GM12892 (cell line): Measurements from ENCODE around the gene FHOD1.

Experiments
- DNase-seq: peaks from one replicate; pipeline ENCODE4 v3.0.0; 2011; ENCODE audit not compliant: insufficient read length
- FAIRE-seq: peaks from 2 replicates; lab custom pipeline; 2011; peaks lifted over from hg19 to GRCh38; lab: Jason Lieb, UNC
- POLR2A ChIP-seq: IDR thresholded peaks from 2 replicates; pipeline ENCODE4 v1.6.1; 2011; ENCODE audit warnings: low read depth, low read length, control low read depth
- POLR2AphosphoS5 ChIP-seq: IDR thresholded peaks from 2 replicates; pipeline ENCODE4 v1.6.1; 2011; ENCODE audit warnings: low read depth, low read length, control low read depth
- TAF1 ChIP-seq: IDR thresholded peaks from 2 replicates; pipeline ENCODE4 v1.6.1; 2011; ENCODE audit warnings: low read depth, mild to moderate bottlenecking, control low read depth, low read length, borderline replicate concordance

The FHOD1 gene

GRCh38 chr16:67190041-67190440, 57.2 kb downstream of the FHOD1 start, which contains the start of gene EXOC3L1:
Gene EXOC3L1, minus strand, starts transcription at chr16:67190136. Its CDS starts 460 bp downstream, at chr16:67189676.
- TF ChIP-seq POLR2A (no peak), POLR2AphosphoS5 (no peak), TAF1 (no peak)
- FAIRE-seq (no peak), DNase-seq (no peak)

- no peak for FAIRE-seq
- DNase-seq = no peak
- TF ChIP-seq TAF1 (no peak), POLR2AphosphoS5 (no peak), POLR2A (no peak)
Measured at GRCh38 chr16:67188798-67189197, 58.5 kb downstream of the FHOD1 start.

GRCh38 chr16:67188323-67188722, 59.0 kb downstream of the FHOD1 start:
- FAIRE-seq (no peak), DNase-seq (no peak)
- TF ChIP-seq TAF1 (no peak), POLR2AphosphoS5 (no peak), POLR2A (no peak)

- TF ChIP-seq TAF1 (no peak), POLR2A (no peak), POLR2AphosphoS5 (no peak)
- FAIRE-seq (no peak), DNase-seq (no peak)
Measured at GRCh38 chr16:67187175-67187890, 59.9 kb downstream of the FHOD1 start.

- FAIRE-seq = no peak
Measured at GRCh38 chr16:67186550-67186950, 60.7 kb downstream of the FHOD1 start.

GRCh38 chr16:67185651-67186134, 61.6 kb downstream of the FHOD1 start:
- FAIRE-seq = no peak
- no peak for DNase-seq
- no peak for TF ChIP-seq TAF1
- TF ChIP-seq POLR2AphosphoS5 = no peak
- no peak for TF ChIP-seq POLR2A

More at GRCh38 chr16:67186550-67186950, 60.7 kb downstream of the FHOD1 start:
- no peak for DNase-seq
- TF ChIP-seq POLR2AphosphoS5 = no peak
- TF ChIP-seq POLR2A = no peak
- TF ChIP-seq TAF1 = no peak

- FAIRE-seq (peak; percentile 96), DNase-seq (peak; percentile 69)
Measured at GRCh38 chr16:67184995-67185650, 62.2 kb downstream of the FHOD1 start.

GRCh38 chr16:67184453-67184994, 62.8 kb downstream of the FHOD1 start:
- DNase-seq (no peak), FAIRE-seq (no peak)
- no peak for TF ChIP-seq POLR2AphosphoS5
- TF ChIP-seq TAF1 = no peak
- no peak for TF ChIP-seq POLR2A

More at GRCh38 chr16:67184995-67185650, 62.2 kb downstream of the FHOD1 start:
- TF ChIP-seq POLR2AphosphoS5 = no peak
- TF ChIP-seq POLR2A = no peak
- TF ChIP-seq TAF1 = no peak

GRCh38 chr16:67183627-67184452, 63.4 kb downstream of the FHOD1 start, which contains the start of gene MATCAP1:
Gene MATCAP1, minus strand, starts transcription at chr16:67183963. Its CDS starts 3,353 bp downstream, at chr16:67180610.
- peak; percentile 99 for FAIRE-seq

GRCh38 chr16:67183284-67183626, 64.0 kb downstream of the FHOD1 start:
- TF ChIP-seq POLR2AphosphoS5 = no peak
- TF ChIP-seq POLR2A = no peak
- no peak for TF ChIP-seq TAF1
- no peak for DNase-seq
- FAIRE-seq = no peak

More at GRCh38 chr16:67183627-67184452, 63.4 kb downstream of the FHOD1 start, which contains the start of gene MATCAP1:
- 0 out of 2 replicates have a peak, but pooled peaks have one; percentile 17 for TF ChIP-seq TAF1
- no peak; the same call in 1 of the 2 replicates for TF ChIP-seq POLR2A
- no peak for TF ChIP-seq POLR2AphosphoS5
- peak; percentile 100 for DNase-seq

- FAIRE-seq (no peak), DNase-seq (no peak)
- TF ChIP-seq TAF1 = no peak
- TF ChIP-seq POLR2A = no peak
- no peak for TF ChIP-seq POLR2AphosphoS5
Measured at GRCh38 chr16:67182288-67182687, 65.0 kb downstream of the FHOD1 start.
